ENCODE data around the gene SNAPC2.

DNA sequence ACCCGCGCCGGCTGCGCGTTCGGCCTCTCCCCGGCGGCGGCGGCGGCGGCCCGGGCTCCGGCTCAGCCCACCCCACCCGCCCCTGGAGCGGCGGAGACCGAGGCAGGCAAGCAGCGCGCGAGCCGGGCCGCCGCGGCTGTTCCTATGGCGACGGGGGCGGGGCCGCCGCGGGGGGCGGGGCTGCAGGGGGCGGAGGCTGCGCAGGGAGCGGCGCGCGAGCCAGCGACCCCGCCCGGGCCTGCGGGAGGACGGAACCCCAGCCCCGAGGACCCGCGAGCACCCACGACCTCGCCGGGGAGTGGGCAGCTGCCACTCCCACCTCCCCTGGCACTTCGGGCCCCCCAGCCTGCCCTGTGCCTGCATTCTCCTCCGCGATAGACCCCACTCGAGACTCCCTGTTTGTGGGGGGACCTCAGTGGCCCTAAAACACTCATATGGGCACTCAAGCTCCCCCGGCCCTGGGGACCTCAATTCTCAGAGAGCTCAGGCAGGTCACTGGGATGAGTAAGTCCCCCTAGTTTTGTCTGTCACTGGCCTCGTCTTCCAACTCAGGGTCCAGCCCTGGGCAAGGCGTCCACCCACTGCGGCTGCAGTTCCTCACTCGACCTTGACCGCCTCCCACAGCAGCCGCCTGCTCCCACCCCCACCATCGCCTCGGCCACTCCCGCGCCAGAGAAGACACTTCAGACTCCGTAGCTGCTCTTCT lies 6.0 kb downstream of the SNAPC2 start, which contains the start of gene CTXN1:
- TF ChIP-seq, protein P1, sequence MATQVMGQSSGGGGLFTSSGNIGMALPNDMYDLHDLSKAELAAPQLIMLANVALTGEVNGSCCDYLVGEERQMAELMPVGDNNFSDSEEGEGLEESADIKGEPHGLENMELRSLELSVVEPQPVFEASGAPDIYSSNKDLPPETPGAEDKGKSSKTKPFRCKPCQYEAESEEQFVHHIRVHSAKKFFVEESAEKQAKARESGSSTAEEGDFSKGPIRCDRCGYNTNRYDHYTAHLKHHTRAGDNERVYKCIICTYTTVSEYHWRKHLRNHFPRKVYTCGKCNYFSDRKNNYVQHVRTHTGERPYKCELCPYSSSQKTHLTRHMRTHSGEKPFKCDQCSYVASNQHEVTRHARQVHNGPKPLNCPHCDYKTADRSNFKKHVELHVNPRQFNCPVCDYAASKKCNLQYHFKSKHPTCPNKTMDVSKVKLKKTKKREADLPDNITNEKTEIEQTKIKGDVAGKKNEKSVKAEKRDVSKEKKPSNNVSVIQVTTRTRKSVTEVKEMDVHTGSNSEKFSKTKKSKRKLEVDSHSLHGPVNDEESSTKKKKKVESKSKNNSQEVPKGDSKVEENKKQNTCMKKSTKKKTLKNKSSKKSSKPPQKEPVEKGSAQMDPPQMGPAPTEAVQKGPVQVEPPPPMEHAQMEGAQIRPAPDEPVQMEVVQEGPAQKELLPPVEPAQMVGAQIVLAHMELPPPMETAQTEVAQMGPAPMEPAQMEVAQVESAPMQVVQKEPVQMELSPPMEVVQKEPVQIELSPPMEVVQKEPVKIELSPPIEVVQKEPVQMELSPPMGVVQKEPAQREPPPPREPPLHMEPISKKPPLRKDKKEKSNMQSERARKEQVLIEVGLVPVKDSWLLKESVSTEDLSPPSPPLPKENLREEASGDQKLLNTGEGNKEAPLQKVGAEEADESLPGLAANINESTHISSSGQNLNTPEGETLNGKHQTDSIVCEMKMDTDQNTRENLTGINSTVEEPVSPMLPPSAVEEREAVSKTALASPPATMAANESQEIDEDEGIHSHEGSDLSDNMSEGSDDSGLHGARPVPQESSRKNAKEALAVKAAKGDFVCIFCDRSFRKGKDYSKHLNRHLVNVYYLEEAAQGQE (IDR thresholded peaks at IDR 0.05; ENCODE audit: insufficient replicate concordance, low read depth), result no peak
- TF ChIP-seq, protein P2, sequence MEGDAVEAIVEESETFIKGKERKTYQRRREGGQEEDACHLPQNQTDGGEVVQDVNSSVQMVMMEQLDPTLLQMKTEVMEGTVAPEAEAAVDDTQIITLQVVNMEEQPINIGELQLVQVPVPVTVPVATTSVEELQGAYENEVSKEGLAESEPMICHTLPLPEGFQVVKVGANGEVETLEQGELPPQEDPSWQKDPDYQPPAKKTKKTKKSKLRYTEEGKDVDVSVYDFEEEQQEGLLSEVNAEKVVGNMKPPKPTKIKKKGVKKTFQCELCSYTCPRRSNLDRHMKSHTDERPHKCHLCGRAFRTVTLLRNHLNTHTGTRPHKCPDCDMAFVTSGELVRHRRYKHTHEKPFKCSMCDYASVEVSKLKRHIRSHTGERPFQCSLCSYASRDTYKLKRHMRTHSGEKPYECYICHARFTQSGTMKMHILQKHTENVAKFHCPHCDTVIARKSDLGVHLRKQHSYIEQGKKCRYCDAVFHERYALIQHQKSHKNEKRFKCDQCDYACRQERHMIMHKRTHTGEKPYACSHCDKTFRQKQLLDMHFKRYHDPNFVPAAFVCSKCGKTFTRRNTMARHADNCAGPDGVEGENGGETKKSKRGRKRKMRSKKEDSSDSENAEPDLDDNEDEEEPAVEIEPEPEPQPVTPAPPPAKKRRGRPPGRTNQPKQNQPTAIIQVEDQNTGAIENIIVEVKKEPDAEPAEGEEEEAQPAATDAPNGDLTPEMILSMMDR (IDR thresholded peaks at IDR 0.05; ENCODE audit: insufficient read depth, low read length), result no peak
- TF ChIP-seq POLR2AphosphoS5 (IDR thresholded peaks at IDR 0.05; ENCODE audit: low read depth), result no peak; the same call in 1 of the 2 replicates

All from HL-60 (cell line).